Measurements from ENCODE around the gene CARNS1.

Gene CARNS1

GRCh38 chr11:67465530-67465929, 50.1 kb downstream of the CARNS1 start:
- DNase-seq (ENCODE audit: low spot score), result peak; percentile 55

- DNase-seq (ENCODE audit: low spot score), result no peak
Observed at GRCh38 chr11:67466367-67466766, 50.9 kb downstream of the CARNS1 start.

- DNase-seq (ENCODE audit: low spot score), result no peak
Observed at GRCh38 chr11:67466962-67467771, 51.7 kb downstream of the CARNS1 start.

DNA sequence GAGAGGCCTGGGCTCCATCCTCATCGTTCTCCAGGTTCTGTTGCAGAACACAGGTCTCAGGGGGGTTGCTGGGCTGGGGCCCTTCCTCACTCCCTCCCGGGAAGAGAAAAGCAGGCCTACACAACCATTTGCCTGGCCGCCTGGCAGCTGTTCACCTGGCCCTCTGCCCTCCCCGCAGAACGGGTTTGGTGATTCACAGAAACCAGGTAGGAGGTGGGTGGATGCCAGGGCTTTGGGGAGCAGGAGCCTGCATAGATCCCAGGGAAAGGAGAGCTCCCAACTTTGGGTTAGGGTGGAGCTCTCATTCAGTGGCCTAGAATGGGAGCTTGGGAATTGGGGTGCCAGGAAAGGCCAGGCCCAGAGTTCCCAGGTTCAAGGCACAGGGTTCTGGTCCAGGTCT, 52.6 kb downstream of the CARNS1 start:
- DNase-seq (ENCODE audit: low spot score), result no peak

- DNase-seq (ENCODE audit: low spot score), result no peak
Observed at GRCh38 chr11:67468456-67468758, 52.9 kb downstream of the CARNS1 start.

GRCh38 chr11:67468759-67469507, 53.5 kb downstream of the CARNS1 start, which contains the start of gene TMEM134:
TSS of gene TMEM134 (minus strand) at chr11:67469251. CDS start at chr11:67469192, 59 bp downstream.
- peak; percentile 91 for DNase-seq (ENCODE audit: low spot score)

- DNase-seq (ENCODE audit: low spot score), result no peak
Observed at GRCh38 chr11:67469508-67469811, 54.0 kb downstream of the CARNS1 start.

DNA sequence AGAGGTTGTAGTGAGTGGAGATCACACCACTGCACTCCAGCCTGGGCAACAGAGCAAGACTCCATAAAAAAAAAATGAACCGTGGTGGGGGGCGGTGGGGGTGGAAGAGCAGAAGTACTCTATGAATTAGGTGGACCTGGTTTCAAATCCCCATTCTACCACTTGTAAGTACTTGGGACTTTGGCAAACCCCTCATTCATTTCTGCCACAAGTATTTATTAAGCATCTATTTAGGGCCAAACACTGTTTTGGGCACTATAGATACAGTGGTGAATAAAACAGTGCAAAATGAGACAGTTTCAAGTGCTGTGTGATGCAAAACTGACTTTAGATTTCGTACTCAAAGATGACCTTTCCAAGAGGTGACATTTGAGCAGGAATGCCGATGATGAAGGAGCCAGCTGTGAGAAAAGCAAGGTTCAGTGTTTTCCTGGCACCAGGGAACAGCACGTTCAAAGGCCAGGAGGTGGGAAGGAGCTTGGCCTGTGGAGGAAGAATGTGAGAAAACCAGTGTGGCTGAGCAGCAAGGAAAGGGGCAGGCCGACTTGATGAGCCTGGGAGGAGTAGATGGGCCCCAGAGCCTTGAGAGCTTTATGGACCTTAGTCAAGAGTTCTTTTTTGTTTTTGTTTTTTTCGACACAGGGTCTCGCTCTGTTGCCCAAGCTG, 55.0 kb downstream of the CARNS1 start:
- DNase-seq (ENCODE audit: low spot score), result no peak

- no peak for DNase-seq (ENCODE audit: low spot score)
Observed at GRCh38 chr11:67472882-67473281, 57.4 kb downstream of the CARNS1 start.

Data from hematopoietic multipotent progenitor cell treated with erythropoietin and hydrocortisone succinate and interleukin-3 and kit ligand, for 15 days (in vitro differentiated cells).